ENCODE results near the gene MPND.

The MPND gene

DNA sequence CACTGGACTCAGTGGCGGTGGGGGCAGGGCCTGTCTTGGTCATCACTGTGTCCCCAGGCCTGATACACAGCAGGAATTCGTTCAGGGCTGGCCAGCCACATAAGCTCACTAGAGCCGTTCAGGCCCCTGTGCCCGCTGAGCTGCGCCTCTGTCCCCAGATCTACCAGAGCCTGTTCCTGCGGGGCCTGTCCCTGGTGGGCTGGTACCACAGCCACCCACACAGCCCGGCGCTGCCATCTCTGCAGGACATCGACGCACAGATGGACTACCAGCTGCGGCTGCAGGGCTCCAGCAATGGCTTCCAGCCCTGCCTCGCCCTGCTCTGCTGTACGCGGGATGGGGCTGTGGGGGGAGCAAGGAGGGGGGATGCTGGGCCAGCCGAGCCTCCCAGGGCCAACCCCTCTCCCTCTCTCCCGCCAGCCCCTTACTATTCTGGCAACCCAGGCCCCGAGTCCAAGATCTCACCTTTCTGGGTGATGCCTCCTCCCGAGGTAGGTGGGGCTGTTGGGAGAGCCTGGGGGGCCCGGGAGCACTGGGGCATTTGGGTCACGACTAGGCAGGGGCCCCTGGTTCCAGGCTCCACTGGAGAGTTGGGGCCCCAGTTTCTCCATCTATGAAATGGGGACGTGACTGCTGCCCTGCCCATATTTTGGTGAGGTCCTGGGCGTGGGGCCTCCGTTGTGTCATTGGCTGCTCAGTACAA lies 13.9 kb downstream of the MPND start:
- TF ChIP-seq, protein P1, sequence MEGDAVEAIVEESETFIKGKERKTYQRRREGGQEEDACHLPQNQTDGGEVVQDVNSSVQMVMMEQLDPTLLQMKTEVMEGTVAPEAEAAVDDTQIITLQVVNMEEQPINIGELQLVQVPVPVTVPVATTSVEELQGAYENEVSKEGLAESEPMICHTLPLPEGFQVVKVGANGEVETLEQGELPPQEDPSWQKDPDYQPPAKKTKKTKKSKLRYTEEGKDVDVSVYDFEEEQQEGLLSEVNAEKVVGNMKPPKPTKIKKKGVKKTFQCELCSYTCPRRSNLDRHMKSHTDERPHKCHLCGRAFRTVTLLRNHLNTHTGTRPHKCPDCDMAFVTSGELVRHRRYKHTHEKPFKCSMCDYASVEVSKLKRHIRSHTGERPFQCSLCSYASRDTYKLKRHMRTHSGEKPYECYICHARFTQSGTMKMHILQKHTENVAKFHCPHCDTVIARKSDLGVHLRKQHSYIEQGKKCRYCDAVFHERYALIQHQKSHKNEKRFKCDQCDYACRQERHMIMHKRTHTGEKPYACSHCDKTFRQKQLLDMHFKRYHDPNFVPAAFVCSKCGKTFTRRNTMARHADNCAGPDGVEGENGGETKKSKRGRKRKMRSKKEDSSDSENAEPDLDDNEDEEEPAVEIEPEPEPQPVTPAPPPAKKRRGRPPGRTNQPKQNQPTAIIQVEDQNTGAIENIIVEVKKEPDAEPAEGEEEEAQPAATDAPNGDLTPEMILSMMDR (IDR thresholded peaks at IDR 0.05; ENCODE audit: extremely low read depth, insufficient read depth, missing control alignments) = no peak
- in situ Hi-C loops (cut with MboI; ENCODE audit: low pct_unique_long_range_greater_than_20kb, low sequenced_read_pairs, unreplicated experiment) = loop anchor here (10.0 kb wide), 1 partner anchor 82 kb away; the partner anchor contains the start of gene SHD
- no peak for DNase-seq (ENCODE audit: low spot score)

DNA sequence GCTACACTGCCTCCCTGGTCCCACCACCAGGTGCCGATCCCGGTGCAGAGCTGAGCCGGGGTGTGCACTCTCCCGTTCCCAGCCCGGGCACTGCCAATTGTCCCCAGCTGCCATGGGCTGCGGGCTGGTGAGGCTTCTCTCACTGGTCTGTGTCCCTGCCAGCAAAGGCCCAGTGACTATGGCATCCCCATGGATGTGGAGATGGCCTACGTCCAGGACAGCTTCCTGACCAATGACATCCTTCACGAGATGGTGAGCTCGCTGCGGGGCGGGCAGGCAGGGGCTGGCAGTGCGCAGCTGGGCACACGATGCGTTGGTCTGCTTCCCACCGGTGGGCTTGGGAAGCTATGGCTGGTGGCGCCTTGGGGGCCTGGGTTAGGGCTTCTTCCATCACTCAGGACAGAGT lies 14.6 kb downstream of the MPND start:
- no peak for DNase-seq (ENCODE audit: low spot score)
- in situ Hi-C loops (cut with MboI; ENCODE audit: low pct_unique_long_range_greater_than_20kb, low sequenced_read_pairs, unreplicated experiment) = loop anchor here (10.0 kb wide), 1 partner anchor 83 kb away; the partner anchor contains the start of gene SHD

DNA sequence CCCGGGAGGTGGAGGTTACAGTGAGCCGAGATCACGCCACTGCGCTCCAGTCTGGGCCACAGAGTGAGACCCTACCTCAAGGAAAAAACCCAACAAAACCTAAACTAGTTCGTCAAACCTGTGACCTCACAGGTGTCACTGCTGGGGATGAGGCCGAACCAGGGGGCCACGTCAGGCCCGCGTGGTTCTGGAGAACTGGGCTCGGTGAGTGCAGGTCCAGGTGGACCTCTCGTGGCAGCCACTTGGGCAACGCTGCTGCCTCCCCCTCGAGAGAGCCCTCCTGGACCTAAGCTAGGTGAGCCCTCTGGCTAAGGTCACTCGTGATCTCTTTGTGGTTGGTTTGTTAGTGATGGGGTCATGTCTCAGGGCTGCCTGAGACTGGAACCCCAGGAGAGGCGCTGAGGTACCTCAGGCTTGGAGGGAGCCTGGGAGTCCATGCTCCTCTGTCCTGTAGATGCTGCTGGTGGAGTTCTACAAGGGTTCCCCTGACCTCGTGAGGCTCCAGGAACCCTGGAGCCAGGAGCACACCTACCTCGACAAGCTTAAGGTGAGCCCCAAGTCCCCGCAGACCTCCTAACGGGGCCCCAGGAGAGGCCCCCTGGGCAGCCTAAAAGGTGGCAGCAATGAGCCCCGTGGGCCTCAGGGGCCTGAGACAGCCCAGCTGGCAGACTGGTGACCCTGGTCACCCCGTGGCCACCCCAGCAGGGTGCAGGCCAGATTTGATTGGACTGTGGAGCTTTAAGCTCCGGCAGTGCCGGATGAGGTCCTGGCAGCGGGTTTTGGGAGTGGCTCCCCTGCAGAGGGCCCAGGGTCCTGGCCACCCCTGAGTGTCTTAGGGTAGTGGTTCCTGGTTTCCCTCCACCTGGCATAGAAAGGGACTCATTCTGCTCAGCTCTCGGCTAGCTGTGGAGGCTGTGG lies 15.6 kb downstream of the MPND start:
- in situ Hi-C loops (cut with MboI; ENCODE audit: low pct_unique_long_range_greater_than_20kb, low sequenced_read_pairs, unreplicated experiment) = loop anchor here (10.0 kb wide), 1 partner anchor 84 kb away; the partner anchor contains the start of gene SHD
- TF ChIP-seq, protein P1 (IDR thresholded peaks at IDR 0.05; ENCODE audit: extremely low read depth, insufficient read depth, missing control alignments) = no peak
- DNase-seq (ENCODE audit: low spot score) = no peak

More for the DNA sequence above, 14.6 kb downstream of the MPND start:
- TF ChIP-seq, protein P1 (IDR thresholded peaks at IDR 0.05; ENCODE audit: extremely low read depth, insufficient read depth, missing control alignments) = no peak

DNA sequence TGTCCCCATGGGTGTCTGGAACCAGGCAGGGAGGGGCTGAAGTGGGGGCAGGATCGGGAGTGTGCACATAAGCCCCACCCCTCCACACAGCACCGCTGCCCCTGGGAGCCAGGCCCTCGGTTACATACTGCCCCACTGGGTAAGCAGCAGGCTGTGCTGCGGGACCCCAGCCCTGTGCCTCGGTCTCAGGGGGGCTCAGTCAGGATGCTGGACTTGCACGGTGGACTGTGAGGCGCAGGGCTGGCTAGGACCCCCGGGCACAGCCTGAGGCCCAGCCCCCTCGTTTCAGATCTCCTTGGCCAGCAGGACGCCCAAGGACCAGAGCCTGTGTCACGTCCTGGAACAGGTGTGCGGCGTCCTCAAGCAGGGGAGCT lies 16.3 kb downstream of the MPND start:
- TF ChIP-seq, protein P1 (IDR thresholded peaks at IDR 0.05; ENCODE audit: extremely low read depth, insufficient read depth, missing control alignments) = no peak
- DNase-seq (ENCODE audit: low spot score) = no peak
- in situ Hi-C loops (cut with MboI; ENCODE audit: low pct_unique_long_range_greater_than_20kb, low sequenced_read_pairs, unreplicated experiment) = loop anchor here (10.0 kb wide), 1 partner anchor 85 kb away; the partner anchor contains the start of gene SHD

DNA sequence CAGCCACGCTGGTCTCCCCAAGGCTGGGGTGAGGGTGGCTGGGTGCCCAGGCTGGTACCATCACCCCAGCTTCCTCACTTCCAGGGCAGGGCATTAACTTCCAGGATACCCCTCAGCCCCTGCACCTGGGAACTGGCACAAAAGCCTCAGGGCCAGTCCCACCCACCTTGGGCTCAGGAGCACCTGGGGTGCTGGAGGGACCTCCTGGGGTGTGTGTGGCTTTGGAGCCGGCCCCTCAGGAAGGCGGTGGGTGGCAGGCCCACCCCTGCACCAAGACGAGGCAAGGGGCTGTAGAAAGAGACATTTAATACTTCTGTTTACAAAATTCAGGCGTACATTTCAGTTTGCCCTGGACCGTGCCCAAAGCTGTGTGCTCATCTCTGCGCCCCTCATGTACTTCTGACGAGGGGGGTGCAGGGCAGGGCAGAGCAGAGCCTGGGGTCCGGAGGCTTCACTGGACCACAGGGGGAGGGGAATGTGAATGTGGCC lies 16.8 kb downstream of the MPND start:
- TF ChIP-seq, protein P1 (IDR thresholded peaks at IDR 0.05; ENCODE audit: extremely low read depth, insufficient read depth, missing control alignments) = no peak
- in situ Hi-C loops (cut with MboI; ENCODE audit: low pct_unique_long_range_greater_than_20kb, low sequenced_read_pairs, unreplicated experiment) = no loop called here
- no peak for DNase-seq (ENCODE audit: low spot score)

DNA sequence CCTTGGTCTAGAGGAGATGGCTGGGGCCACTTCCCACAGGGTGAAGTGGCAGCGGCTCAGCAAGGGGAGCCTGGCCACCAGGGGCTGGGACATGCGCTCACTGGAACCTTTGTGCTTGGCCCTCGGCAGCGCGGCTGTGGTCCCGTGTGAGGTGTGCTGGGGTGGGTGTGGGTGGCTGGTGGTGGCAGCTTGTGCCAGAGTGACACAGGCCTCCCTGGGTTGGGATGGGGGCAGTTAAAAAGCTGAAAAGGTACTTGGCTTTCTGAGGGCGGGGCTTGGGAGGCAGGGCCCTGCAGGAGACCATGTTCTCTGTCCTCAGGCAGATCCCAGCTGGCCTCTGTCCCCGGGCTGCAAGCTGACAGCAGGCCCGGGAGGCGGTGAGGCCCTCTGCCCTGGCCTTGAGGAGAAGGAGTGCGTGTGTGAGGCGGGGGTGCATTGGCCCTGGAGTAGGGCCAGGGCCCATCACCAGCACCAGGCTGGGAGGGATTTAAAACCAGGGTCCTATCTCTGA lies 17.3 kb downstream of the MPND start:
- in situ Hi-C loops (cut with MboI; ENCODE audit: low pct_unique_long_range_greater_than_20kb, low sequenced_read_pairs, unreplicated experiment) = no loop called here
- no peak for DNase-seq (ENCODE audit: low spot score)
- TF ChIP-seq, protein P1 (IDR thresholded peaks at IDR 0.05; ENCODE audit: extremely low read depth, insufficient read depth, missing control alignments) = no peak
